ENCODE data around the gene UBE2J1. TPM values are rescaled to one million over a fixed set of nuclear protein-coding genes. Genes with fewer than 3 reads are reported as not detected.

UBE2J1 gene
- total and polyA plus RNA-seq, 9 of the 15 experiments (the other 6 are each of a cell fraction or from before 2014, with no cell fraction given), result 11.6 to 32.6 (median 22.0) TPM

- TF ChIP-seq MLLT1 (IDR thresholded peaks at IDR 0.05), result no peak; a peak in 1 of 4 replicates
- no peak for TF ChIP-seq ZNF407 (IDR thresholded peaks at IDR 0.05; ENCODE audit: low read depth)
- TF ChIP-seq ARID3A (IDR thresholded peaks at IDR 0.05; ENCODE audit: borderline replicate concordance, low read depth, low read length), result no peak
- no peak for TF ChIP-seq ZNF696 (CRISPR knock-in tag; conservative IDR thresholded peaks at IDR 0.05)
- no peak for TF ChIP-seq HIVEP1 (CRISPR knock-in tag; IDR thresholded peaks at IDR 0.05)
- TF ChIP-seq CCNT2 (IDR thresholded peaks at IDR 0.05; ENCODE audit: borderline replicate concordance, extremely low read depth, insufficient read length, low read depth, low read length), result peak; percentile 36
- TF ChIP-seq SLC30A9 (CRISPR knock-in tag; IDR thresholded peaks at IDR 0.05), result no peak
- peak in 1 of 2 experiments; percentile 53; a peak in 1 of 4 replicates for TF ChIP-seq MLX (CRISPR knock-in tag; conservative IDR thresholded peaks at IDR 0.05)
- no peak for TF ChIP-seq ID3 (CRISPR knock-in tag; IDR thresholded peaks at IDR 0.05)
- peak; percentile 44; the same call in 1 of the 2 replicates for TF ChIP-seq ID3 (tag; IDR thresholded peaks at IDR 0.05)
- TF ChIP-seq ZNF121 (CRISPR knock-in tag; conservative IDR thresholded peaks at IDR 0.05), result no peak
Observed at GRCh38 chr6:89352278-89353117, at the start of gene UBE2J1 (continued).
